ENCODE measurements around the gene NTRK2.

The NTRK2 gene

DNA sequence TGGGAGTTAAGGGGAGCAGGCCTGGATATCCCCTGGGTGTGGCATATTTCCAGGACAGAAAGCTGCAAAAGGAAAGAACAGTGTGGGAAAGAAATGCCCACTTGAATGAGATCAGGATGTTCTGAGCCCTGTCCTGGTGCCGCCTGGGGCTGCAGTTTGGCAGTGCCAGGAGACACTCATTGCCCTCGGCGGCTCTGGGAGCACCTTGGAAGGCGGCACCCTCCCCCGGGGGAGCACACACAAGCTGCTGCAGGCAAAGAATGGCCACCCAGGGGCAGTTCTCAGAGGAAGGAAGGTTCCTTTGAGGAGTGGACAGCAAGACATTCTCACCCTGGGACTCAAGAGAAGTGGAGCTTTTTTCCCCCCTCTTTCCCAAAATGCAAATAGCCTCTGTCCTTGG lies 305.3 kb downstream of the NTRK2 start:
- TF ChIP-seq FOXP2 (optimal IDR thresholded peaks at IDR 0.05; ENCODE audit: borderline replicate concordance, extremely low read depth, extremely low read length, insufficient read depth) (no peak), SIN3A (IDR thresholded peaks at IDR 0.05; ENCODE audit: borderline replicate concordance, insufficient read depth, low read length) (no peak), TAF1 (IDR thresholded peaks at IDR 0.05; ENCODE audit: borderline replicate concordance, insufficient read depth, low read length) (no peak), POLR2AphosphoS5 (IDR thresholded peaks at IDR 0.05; ENCODE audit: low read depth, low read length) (no peak)
- TF ChIP-seq, protein P1, sequence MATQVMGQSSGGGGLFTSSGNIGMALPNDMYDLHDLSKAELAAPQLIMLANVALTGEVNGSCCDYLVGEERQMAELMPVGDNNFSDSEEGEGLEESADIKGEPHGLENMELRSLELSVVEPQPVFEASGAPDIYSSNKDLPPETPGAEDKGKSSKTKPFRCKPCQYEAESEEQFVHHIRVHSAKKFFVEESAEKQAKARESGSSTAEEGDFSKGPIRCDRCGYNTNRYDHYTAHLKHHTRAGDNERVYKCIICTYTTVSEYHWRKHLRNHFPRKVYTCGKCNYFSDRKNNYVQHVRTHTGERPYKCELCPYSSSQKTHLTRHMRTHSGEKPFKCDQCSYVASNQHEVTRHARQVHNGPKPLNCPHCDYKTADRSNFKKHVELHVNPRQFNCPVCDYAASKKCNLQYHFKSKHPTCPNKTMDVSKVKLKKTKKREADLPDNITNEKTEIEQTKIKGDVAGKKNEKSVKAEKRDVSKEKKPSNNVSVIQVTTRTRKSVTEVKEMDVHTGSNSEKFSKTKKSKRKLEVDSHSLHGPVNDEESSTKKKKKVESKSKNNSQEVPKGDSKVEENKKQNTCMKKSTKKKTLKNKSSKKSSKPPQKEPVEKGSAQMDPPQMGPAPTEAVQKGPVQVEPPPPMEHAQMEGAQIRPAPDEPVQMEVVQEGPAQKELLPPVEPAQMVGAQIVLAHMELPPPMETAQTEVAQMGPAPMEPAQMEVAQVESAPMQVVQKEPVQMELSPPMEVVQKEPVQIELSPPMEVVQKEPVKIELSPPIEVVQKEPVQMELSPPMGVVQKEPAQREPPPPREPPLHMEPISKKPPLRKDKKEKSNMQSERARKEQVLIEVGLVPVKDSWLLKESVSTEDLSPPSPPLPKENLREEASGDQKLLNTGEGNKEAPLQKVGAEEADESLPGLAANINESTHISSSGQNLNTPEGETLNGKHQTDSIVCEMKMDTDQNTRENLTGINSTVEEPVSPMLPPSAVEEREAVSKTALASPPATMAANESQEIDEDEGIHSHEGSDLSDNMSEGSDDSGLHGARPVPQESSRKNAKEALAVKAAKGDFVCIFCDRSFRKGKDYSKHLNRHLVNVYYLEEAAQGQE (IDR thresholded peaks at IDR 0.05; ENCODE audit: insufficient read depth in 1 of 2, low read depth in 2 of 2, low read length in 2 of 2), result no peak

DNA sequence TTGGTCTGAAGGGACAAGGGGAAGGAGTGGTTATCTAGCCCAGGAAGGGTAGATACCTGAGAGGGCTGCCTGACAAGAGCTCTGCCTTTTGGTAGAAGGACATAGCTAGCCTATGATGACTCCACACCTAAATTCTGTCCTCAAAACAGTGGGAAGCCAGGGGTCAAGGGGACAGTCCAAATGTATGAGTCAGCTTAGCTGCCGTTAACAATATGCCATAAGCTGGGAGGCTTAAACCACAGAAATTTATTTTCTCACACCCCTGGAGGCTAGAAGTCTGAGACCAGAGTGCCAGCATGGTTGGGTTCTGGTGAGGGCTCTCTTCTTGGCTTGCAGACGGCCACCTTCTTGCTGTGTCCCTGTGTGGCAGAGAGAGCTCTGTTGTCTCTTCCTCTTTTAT lies 306.4 kb downstream of the NTRK2 start:
- no peak for TF ChIP-seq SIN3A (IDR thresholded peaks at IDR 0.05; ENCODE audit: borderline replicate concordance, insufficient read depth, low read length)
- no peak for TF ChIP-seq FOXP2 (optimal IDR thresholded peaks at IDR 0.05; ENCODE audit: borderline replicate concordance, extremely low read depth, extremely low read length, insufficient read depth)
- no peak for TF ChIP-seq TAF1 (IDR thresholded peaks at IDR 0.05; ENCODE audit: borderline replicate concordance, insufficient read depth, low read length)
- TF ChIP-seq POLR2AphosphoS5 (IDR thresholded peaks at IDR 0.05; ENCODE audit: low read depth, low read length), result no peak
- TF ChIP-seq, protein P1 (IDR thresholded peaks at IDR 0.05; ENCODE audit: insufficient read depth in 1 of 2, low read depth in 2 of 2, low read length in 2 of 2), result no peak

DNA sequence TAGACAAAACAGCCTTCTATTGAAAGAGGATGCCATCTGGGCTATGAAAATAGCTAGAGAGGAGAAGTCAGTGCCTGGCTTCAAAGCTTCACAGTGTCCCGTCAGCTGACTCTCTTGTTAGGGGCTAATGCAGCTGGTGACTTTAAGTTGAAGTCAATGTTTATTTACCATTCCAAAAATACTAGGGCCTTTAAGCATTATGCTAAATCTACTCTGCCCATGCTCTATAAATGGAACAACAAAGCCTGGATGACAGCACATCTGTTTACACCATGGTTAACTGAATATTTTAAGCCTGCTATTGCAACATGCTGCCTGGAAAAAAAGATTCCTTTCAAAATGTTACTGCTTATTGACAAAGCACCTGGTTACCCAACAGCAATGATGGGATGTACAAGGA lies 309.1 kb downstream of the NTRK2 start:
- TF ChIP-seq TAF1 (IDR thresholded peaks at IDR 0.05; ENCODE audit: borderline replicate concordance, insufficient read depth, low read length), result no peak
- TF ChIP-seq, protein P1 (IDR thresholded peaks at IDR 0.05; ENCODE audit: insufficient read depth in 1 of 2, low read depth in 2 of 2, low read length in 2 of 2), result no peak
- no peak for TF ChIP-seq SIN3A (IDR thresholded peaks at IDR 0.05; ENCODE audit: borderline replicate concordance, insufficient read depth, low read length)
- no peak for TF ChIP-seq POLR2AphosphoS5 (IDR thresholded peaks at IDR 0.05; ENCODE audit: low read depth, low read length)
- no peak for TF ChIP-seq FOXP2 (optimal IDR thresholded peaks at IDR 0.05; ENCODE audit: borderline replicate concordance, extremely low read depth, extremely low read length, insufficient read depth)

GRCh38 chr9:84983749-84984148 lies 314.2 kb downstream of the NTRK2 start:
- TF ChIP-seq, protein P1 (IDR thresholded peaks at IDR 0.05; ENCODE audit: insufficient read depth in 1 of 2, low read depth in 2 of 2, low read length in 2 of 2), result no peak
- TF ChIP-seq POLR2AphosphoS5 (IDR thresholded peaks at IDR 0.05; ENCODE audit: low read depth, low read length), result no peak
- no peak for TF ChIP-seq SIN3A (IDR thresholded peaks at IDR 0.05; ENCODE audit: borderline replicate concordance, insufficient read depth, low read length)
- TF ChIP-seq TAF1 (IDR thresholded peaks at IDR 0.05; ENCODE audit: borderline replicate concordance, insufficient read depth, low read length), result no peak
- TF ChIP-seq FOXP2 (optimal IDR thresholded peaks at IDR 0.05; ENCODE audit: borderline replicate concordance, extremely low read depth, extremely low read length, insufficient read depth), result no peak

- TF ChIP-seq POLR2AphosphoS5 (IDR thresholded peaks at IDR 0.05; ENCODE audit: low read depth, low read length) (no peak), TAF1 (IDR thresholded peaks at IDR 0.05; ENCODE audit: borderline replicate concordance, insufficient read depth, low read length) (no peak), FOXP2 (optimal IDR thresholded peaks at IDR 0.05; ENCODE audit: borderline replicate concordance, extremely low read depth, extremely low read length, insufficient read depth) (no peak), SIN3A (IDR thresholded peaks at IDR 0.05; ENCODE audit: borderline replicate concordance, insufficient read depth, low read length) (no peak)
- TF ChIP-seq, protein P1 (IDR thresholded peaks at IDR 0.05; ENCODE audit: insufficient read depth in 1 of 2, low read depth in 2 of 2, low read length in 2 of 2), result no peak
Measured at GRCh38 chr9:84988621-84989020, 319.1 kb downstream of the NTRK2 start.

All from PFSK-1 (cell line).